NK-92 treated with Interleukin-12 subunit alpha and Interleukin-12 subunit beta, amount 100 ng/mL, for 24 hours (cell line): ENCODE results near the gene CCL26.
"Not testable (repeated sequence)": the region's sequence is repeated elsewhere in the genome, so short reads cannot be mapped to it uniquely, and the experiment has no call there.

ENCODE experiments used
- DNase-seq: peaks from one replicate; lab custom pipeline; 2025; lab: John Stamatoyannopoulos, UW

CCL26 gene

GRCh38 chr7:75792567-75792966 lies 20.6 kb upstream of the CCL26 start:
- not testable (repeated sequence) for DNase-seq

- DNase-seq, result no peak
These were observed 17.4 kb upstream of the CCL26 start for GRCh38 chr7:75789361-75789924.

GRCh38 chr7:75788154-75788847 lies 16.3 kb upstream of the CCL26 start:
- not testable (repeated sequence) for DNase-seq

- not testable (repeated sequence) for DNase-seq
These were observed 11.0 kb upstream of the CCL26 start for GRCh38 chr7:75783058-75783457.

DNA sequence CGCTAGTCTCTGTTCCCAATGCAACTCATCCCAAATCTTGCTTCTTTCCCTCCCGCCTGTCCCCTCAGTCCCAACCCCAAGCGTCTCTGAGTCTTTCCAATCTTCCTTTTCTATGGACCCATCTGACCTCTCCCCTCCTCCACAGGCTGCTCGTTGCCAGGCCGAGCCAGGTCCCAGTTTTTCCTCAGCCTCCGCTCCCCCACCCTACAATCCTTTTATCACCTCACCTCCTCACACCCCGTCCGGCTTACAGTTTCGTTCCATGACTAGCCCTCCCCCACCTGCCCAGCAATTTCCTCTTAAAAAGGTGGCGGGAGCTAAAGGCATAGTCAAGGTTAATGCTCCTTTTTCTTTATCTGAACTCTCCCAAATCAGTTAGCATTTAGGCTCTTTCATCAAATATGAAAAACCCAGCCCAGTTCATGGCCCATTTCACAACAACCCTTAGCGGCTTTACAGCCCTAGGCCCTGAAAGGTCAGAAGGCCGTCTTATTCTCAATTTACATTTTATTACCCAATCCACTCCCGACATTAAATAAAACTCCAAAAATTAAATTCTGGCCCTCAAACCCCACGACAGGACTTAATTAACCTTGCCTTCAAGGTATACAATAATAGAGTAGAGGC lies 8.7 kb upstream of the CCL26 start:
- not testable (repeated sequence) for DNase-seq

- DNase-seq, result not testable (repeated sequence)
These were observed 7.5 kb upstream of the CCL26 start for GRCh38 chr7:75779516-75779915.

- not testable (repeated sequence) for DNase-seq
These were observed 7.0 kb upstream of the CCL26 start for GRCh38 chr7:75779035-75779434.

DNA sequence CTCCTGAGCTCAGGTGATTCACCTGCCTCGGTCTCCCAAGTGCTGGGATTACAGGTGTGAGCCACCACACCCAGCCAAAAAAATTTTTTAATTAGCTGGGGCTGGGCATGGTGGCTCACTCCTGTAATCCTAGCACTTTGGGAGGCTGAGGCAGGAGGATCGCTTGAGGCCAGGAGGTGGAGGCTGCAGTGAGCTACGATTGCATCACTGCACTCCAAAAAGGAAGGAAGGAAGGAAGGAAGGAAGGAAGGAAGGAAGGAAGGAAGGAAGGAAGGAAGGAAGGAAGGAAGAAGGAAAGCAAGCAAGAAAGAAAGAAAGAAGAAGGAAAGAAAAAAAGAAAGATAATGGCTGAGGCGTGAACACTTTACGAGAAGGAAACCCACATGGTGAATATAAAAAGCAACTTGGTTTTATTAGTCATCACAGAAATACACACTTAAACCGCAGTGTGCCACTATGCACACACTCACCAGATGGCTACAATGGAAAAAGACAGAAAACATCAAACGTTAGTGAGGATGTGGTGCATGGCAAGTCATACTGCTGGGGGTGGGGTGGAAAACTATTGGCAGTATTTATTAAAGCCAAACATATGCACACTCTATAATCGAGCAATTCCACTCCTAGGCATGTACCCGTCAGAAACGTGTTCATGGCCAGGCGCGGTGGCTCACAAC lies 4.4 kb upstream of the CCL26 start:
- peak; percentile 66 for DNase-seq

- DNase-seq, result not testable (repeated sequence)
These were observed 1.9 kb upstream of the CCL26 start for GRCh38 chr7:75773958-75774357.

DNA sequence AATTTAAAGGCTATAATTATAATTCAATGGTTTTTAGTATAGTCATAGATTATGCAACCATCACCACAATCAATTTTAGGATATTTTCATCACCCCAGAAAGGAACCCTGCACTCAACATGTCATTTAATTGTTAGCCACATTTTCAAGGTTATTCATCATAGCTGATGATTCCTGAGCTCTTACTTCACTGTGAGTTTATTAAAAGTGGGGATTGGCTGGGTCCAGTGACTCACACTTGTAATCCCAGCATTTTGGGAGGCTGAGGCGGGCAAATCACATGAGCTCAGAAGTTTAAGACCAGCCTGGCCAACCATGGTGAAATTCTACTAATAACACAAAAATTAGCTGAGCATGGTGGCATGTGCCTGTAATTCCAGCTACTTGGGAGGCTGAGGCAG lies 787 bp downstream of the CCL26 start:
- DNase-seq, result no peak

DNA sequence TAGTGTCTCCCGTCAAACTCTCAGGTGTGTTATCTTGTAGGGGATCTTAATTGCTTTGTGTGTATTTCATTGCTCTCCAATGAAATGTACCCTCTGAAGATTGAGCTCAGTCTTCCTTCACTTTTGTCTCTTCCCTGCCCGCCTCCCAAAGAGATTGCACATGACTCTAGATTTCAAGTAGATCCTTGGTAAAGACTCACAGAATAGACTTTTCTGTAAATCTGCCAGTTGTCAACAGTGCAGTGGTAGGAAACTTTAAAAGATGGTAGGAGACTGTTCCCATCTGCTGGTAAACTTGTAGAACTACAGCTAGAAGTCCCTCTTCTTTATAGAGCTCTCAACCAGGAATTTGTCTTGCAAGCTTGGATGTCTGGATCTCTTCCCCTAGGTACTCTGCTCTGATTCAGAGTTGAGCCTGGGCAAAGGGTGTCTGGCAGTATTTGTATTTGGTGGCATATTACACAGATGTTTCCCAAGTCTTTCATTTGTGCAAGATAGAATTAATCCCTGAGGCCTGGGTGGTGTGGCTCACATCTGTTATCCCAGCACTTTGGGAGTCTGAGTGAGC lies 9.6 kb downstream of the CCL26 start:
- DNase-seq, result no peak

DNA sequence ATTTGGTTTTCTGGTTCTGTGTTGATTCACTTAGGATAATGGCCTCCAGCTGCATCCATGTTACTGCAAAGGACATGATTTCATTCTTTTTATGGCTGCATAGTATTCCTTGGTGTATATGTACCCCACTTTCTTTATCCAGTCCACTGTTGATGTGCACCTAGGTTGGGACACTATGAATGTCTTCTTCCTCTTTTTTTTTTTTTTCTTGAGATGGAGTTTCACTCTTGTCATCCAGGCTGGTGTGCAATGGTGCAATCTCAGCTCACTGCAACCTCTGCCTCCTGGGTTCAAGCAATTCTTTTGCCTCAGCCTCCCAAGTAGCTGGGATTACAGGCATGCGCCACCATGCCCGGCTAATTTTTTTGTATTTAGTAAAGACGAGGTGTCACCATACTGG lies 10.2 kb downstream of the CCL26 start:
- not testable (repeated sequence) for DNase-seq

GRCh38 chr7:75758491-75758890 lies 13.5 kb downstream of the CCL26 start:
- DNase-seq, result no peak

- no peak for DNase-seq
These were observed 14.2 kb downstream of the CCL26 start for GRCh38 chr7:75757860-75758259.

DNA sequence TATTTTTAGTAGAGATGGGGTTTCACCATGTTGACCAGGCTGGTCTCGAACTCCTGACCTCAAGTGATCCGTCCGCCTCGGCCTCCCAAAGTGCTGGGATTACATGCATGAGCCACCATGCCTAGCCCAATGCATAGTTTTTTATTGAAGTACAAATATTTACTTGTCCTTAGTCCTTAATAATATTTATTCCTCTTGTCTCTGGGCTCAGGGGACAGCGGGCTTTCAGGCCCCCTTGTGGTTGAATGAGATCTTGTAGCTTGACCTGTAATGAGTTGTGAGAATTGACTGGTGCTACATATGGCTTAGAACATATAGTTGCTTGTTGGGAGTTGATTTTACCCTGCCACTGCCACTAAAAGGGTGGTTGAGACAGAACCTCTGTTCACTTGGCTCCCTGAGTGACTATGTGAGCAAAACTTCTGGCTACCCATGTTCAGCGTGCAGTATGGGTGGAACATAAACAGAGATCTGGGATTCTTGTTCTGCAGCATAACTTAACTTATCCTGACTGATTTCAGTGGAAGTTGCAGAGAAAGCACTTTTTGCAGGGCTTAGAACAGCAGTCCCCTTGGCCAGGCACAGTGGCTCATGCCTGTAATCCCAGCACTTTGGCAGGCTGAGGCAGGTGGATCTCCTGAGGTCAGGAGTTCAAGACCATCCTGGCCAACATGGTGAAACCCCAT lies 14.9 kb downstream of the CCL26 start:
- no peak for DNase-seq

DNA sequence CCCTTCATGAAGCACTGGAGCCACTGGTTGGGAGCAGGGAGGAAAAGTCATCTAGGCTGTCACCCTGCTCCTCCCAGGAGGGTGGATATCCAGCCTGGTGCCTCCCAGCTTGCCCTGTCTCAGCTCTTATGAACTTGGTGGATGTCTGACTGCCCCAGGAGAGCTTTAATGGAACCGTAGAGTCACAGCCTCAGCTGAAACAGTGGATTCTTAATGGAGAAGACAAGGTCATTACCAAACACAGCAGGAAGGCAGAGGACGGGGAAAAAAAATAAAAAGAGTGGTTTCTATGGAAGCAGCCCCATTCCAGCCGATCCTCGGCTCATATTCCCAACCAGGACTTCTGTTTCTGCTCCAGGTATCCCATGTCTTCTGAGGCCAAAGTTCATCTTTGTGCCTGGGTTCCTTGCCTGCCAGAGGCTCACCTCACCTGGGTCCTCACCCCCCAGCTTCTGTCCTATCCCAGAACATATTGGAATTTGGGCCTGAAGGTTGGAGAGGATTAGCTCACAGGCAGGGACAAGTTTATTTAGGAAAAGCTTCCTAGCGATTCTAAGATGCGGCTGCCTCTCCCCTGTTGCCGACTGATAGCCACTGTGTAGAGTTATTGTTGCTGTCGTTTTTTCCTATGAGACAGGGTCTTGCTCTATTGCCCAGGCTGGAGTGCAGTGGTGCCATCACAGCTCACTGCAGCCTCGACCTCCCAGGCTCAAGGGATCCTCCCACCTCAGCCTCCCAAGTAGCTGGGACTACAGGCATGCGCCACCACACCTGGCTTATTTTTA lies 15.6 kb downstream of the CCL26 start:
- DNase-seq, result no peak

GRCh38 chr7:75743455-75743859 lies 28.6 kb downstream of the CCL26 start:
- DNase-seq, result no peak

DNA sequence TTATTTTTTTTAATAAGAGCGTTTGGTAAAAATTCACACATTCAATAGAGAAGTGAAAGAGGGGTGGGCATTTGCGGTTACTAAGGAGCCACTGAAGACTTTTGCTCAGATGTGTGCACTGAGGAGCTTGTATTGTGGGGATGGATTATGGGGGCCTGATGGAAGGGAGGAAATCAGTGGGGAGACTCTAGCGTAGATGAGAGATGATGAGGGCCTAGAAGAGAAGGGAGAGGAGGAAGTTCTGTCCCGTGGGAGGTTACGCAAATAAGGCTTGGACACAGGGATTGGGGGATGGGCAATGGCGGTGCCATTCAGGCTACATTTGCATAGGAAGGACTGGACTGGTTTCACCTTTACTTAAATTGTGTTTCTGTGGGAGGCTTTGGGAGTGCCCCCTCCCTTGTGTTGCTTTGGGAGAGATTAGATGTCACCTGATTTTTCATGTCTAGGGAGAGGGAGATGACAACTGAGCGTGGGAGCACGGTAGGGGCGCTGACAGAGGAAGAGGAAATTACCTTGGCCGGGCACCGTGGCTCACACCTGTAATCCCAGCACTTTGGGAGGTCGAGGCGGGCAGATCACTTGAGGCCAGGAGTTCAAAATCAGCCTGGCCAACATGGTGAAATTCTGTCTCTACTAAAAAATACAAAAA lies 31.0 kb downstream of the CCL26 start:
- DNase-seq, result no peak

- DNase-seq, result no peak
These were observed 32.0 kb downstream of the CCL26 start for GRCh38 chr7:75739796-75740672.
